ENCODE results near the gene RABGAP1L. TPM values are rescaled to one million over a fixed set of nuclear protein-coding genes. Genes with fewer than 3 reads are reported as not detected.
A peak's percentile ranks its signal among the peaks of the same experiment; 100 is the strongest.

Gene RABGAP1L
- total RNA-seq, 1 experiment from 2014 or later, result 57.4 TPM

- Histone ChIP-seq H4K20me1 (ENCODE audit: insufficient read depth) (no peaks in the 10 kb centered on the region), H3K4me2 (no peak overlapping the region), H3K4me3 (no peak overlapping the region), H3K9me3 (ENCODE audit: insufficient read depth, low read depth) (no peaks in the 10 kb centered on the region), H3K4me1 (replicated peaks; ENCODE audit: insufficient read depth) (peaks cover 28% of the 10 kb centered on the region), H3F3A (ENCODE audit: insufficient read depth, low read depth) (peaks cover 19% of the 10 kb centered on the region; the same call in 1 of the 2 replicates), H3K27me3 (ENCODE audit: insufficient read depth, low read depth) (no peaks in the 10 kb centered on the region), H2AFZ (no peak overlapping the region), H3K27ac (no peak overlapping the region), H3K79me2 (ENCODE audit: low read depth) (no peaks in the 10 kb centered on the region), H3K36me3 (ENCODE audit: low read depth) (no peaks in the 10 kb centered on the region), H3K9me2 (ENCODE audit: insufficient read depth) (no peaks in the 10 kb centered on the region)
- ChIA-PET CTCF (no interaction called here), POLR2A (ENCODE audit: unreplicated experiment) (no interaction called here)
- intact Hi-C loops (cut with micrococcal nuclease; ENCODE audit: unreplicated experiment), result no loop called here
- BruUV-seq (replicated peaks), result no TSS peak
- TF ChIP-seq EZH2 (IDR thresholded peaks at IDR 0.05; ENCODE audit: low read depth) (no peak), CTCF (conservative IDR thresholded peaks at IDR 0.05) (no peak)
- no peak for DNase-seq
Observed at GRCh38 chr1:174974711-174975119, 815.4 kb downstream of the RABGAP1L start.

- no peak for DNase-seq
- Histone ChIP-seq H2AFZ (no peak overlapping the region), H3K4me3 (no peak overlapping the region), H3K79me2 (ENCODE audit: low read depth) (no peaks in the 10 kb centered on the region), H3K9me2 (ENCODE audit: insufficient read depth) (no peaks in the 10 kb centered on the region), H3K36me3 (ENCODE audit: low read depth) (no peaks in the 10 kb centered on the region), H4K20me1 (ENCODE audit: insufficient read depth) (no peaks in the 10 kb centered on the region), H3K4me1 (replicated peaks; ENCODE audit: insufficient read depth) (peaks cover 28% of the 10 kb centered on the region), H3K27ac (peak overlapping the region; percentile 38; the same call in 1 of the 2 replicates), H3F3A (ENCODE audit: insufficient read depth, low read depth) (peaks cover 19% of the 10 kb centered on the region; the same call in 1 of the 2 replicates), H3K9me3 (ENCODE audit: insufficient read depth, low read depth) (no peaks in the 10 kb centered on the region), H3K27me3 (ENCODE audit: insufficient read depth, low read depth) (no peaks in the 10 kb centered on the region), H3K4me2 (no peak overlapping the region)
- BruUV-seq (replicated peaks), result no TSS peak
- TF ChIP-seq CTCF (conservative IDR thresholded peaks at IDR 0.05), result no peak
- TF ChIP-seq EZH2 (IDR thresholded peaks at IDR 0.05; ENCODE audit: low read depth), result no peak
- intact Hi-C loops (cut with micrococcal nuclease; ENCODE audit: unreplicated experiment), result no loop called here
- ChIA-PET POLR2A (ENCODE audit: unreplicated experiment) (no interaction called here), CTCF (interaction anchor here (0.6 kb wide), 1 partner anchor 177 kb away, joined by 3 read pairs; no protein-coding TSS in a partner anchor)
Observed at GRCh38 chr1:174975764-174976163, 816.4 kb downstream of the RABGAP1L start.

- no peaks in the 10 kb centered on the region for H3K27me3 ChIP-seq (ENCODE audit: insufficient read depth, low read depth)
- no peaks in the 10 kb centered on the region for H3K9me2 ChIP-seq (ENCODE audit: insufficient read depth)
- ChIA-PET CTCF (interaction anchor here (0.6 kb wide), 1 partner anchor 178 kb away, joined by 3 read pairs; no protein-coding TSS in a partner anchor), POLR2A (ENCODE audit: unreplicated experiment) (no interaction called here)
- peaks cover 21% of the 10 kb centered on the region for H3K4me1 ChIP-seq (replicated peaks; ENCODE audit: insufficient read depth)
- H3K9me3 ChIP-seq (ENCODE audit: insufficient read depth, low read depth), result no peaks in the 10 kb centered on the region
- H3K36me3 ChIP-seq (ENCODE audit: low read depth), result no peaks in the 10 kb centered on the region
- BruUV-seq (replicated peaks), result no TSS peak
- peak in 1 of 2 experiments; percentile 59 for DNase-seq
- no peaks in the 10 kb centered on the region for H4K20me1 ChIP-seq (ENCODE audit: insufficient read depth)
- H3K79me2 ChIP-seq (ENCODE audit: low read depth), result no peaks in the 10 kb centered on the region
- peak overlapping the region; percentile 38 for H3K27ac ChIP-seq
- H3K4me2 ChIP-seq, result no peak overlapping the region
- no peak overlapping the region for H3K4me3 ChIP-seq
- intact Hi-C loops (cut with micrococcal nuclease; ENCODE audit: unreplicated experiment), result no loop called here
- H2AFZ ChIP-seq, result no peak overlapping the region
- no peak for TF ChIP-seq EZH2 (IDR thresholded peaks at IDR 0.05; ENCODE audit: low read depth)
- H3F3A ChIP-seq (ENCODE audit: insufficient read depth, low read depth), result peaks cover 18% of the 10 kb centered on the region; the same call in 1 of the 2 replicates
Observed at GRCh38 chr1:174976436-174977108, 817.3 kb downstream of the RABGAP1L start.
